HepG2 (cell line): ENCODE measurements around the gene TMEM151A. TPM values are rescaled to one million over a fixed set of nuclear protein-coding genes. Genes with fewer than 3 reads are reported as not detected.

Experiments used
- ATAC-seq: fragments of 200-7000 bp; cut with Tn5 transposase; 3 replicates; pipeline ENCODE4 v1.9.1; 2020; ENCODE audit warnings: mild to moderate bottlenecking, moderate library complexity
- BruUV-seq: library from RNA; stranded (reverse); fragments of 400-500 nt; replicated peaks from 2 replicates; lab custom pipeline; 2021; lab: Mats Ljungman, UMichigan
- CTCF ChIA-PET: fragments of 300-600 bp; formaldehyde crosslinking; extraction: SDS; loops from one replicate; lab custom pipeline; 2021; ENCODE audit warnings: low total read pairs, inconsistent platforms, low intra/inter-chr PET ratio; lab: Yijun Ruan, JAX
- POLR2A ChIA-PET: fragments of 350-600 bp; sonication (Branson Sonifier 250); formaldehyde crosslinking; loops from one replicate; lab custom pipeline; 2020; ENCODE audit warnings: antibody characterized with exemption, inconsistent platforms; lab: Yijun Ruan, JAX
- DNase-seq: peaks from one replicate; pipeline ENCODE4 v3.0.0-alpha.2; 2015; ENCODE audit warnings: low spot score
- FAIRE-seq: peaks from 3 replicates; lab custom pipeline; 2011; peaks lifted over from hg19 to GRCh38; lab: Jason Lieb, UNC
- H2AFZ ChIP-seq: one replicate; pipeline ENCODE4 v1.6.1; 2011; ENCODE audit warnings: low read length, inconsistent platforms
- H3K27ac ChIP-seq: fragments of 300-600 bp; 3 replicates; pipeline ENCODE4 v1.8.0; 2011; ENCODE audit warnings: mixed run types, mild to moderate bottlenecking, mixed read lengths, low read length, inconsistent platforms; ENCODE audit not compliant: insufficient read depth; ENCODE audit errors: extremely low read length
- H3K27me3 ChIP-seq, 2 experiments: fragments of 200-600 bp in 1 of 2; 2 replicates in 1 of 2; 3 replicates in 1 of 2; pipeline versions ENCODE4 v1.6.0 to v1.8.0; 2011; ENCODE audit warnings: low read length in 2 of 2, mild to moderate bottlenecking in 2 of 2, moderate library complexity in 2 of 2, inconsistent platforms in 1 of 2; ENCODE audit not compliant: insufficient read depth in 2 of 2, control insufficient read depth in 1 of 2
- H3K36me3 ChIP-seq, 2 experiments: fragments of 200-600 bp in 1 of 2; replicated peaks in 1 of 2; 2 replicates in 1 of 2; 3 replicates in 1 of 2; pipeline versions ENCODE4 v1.5.1 to v1.8.0; 2011; ENCODE audit warnings: low read length in 2 of 2, inconsistent platforms in 1 of 2; ENCODE audit not compliant: insufficient read depth in 2 of 2, control insufficient read depth in 1 of 2
- H3K4me1 ChIP-seq: 2 replicates; pipeline ENCODE4 v1.5.1; 2012; ENCODE audit warnings: low read length, inconsistent platforms; ENCODE audit not compliant: insufficient read depth
- H3K4me2 ChIP-seq: 2 replicates; pipeline ENCODE4 v1.6.0; 2011; ENCODE audit warnings: low read depth, low read length, inconsistent platforms
- H3K4me3 ChIP-seq, 3 experiments: fragments of 200-600 bp in 1 of 3; sonication (generic), shearing (Covaris generic) in 1 of 3; replicated peaks in 1 of 3; 2 replicates each; pipeline ENCODE4 v1.5.1; 2011 to 2016; ENCODE audit warnings: low read length in 3 of 3, inconsistent platforms in 2 of 3, low read depth in 2 of 3, mild to moderate bottlenecking in 2 of 3, control low read depth in 1 of 3, mixed read lengths in 1 of 3; ENCODE audit not compliant: insufficient read depth in 1 of 3
- H3K79me2 ChIP-seq: one replicate; pipeline ENCODE4 v1.6.1; 2011; ENCODE audit warnings: low read length, inconsistent platforms; ENCODE audit not compliant: insufficient read depth
- H3K9ac ChIP-seq: 2 replicates; pipeline ENCODE4 v1.6.0; 2011; ENCODE audit warnings: mild to moderate bottlenecking, low read depth, low read length, inconsistent platforms; ENCODE audit not compliant: insufficient read depth
- H3K9me3 ChIP-seq: 2 replicates; pipeline ENCODE4 v1.5.1; 2012; ENCODE audit warnings: mild to moderate bottlenecking, low read length
- H4K20me1 ChIP-seq: 2 replicates; pipeline ENCODE4 v1.6.0; 2011; ENCODE audit warnings: inconsistent platforms, mild to moderate bottlenecking, low read length, moderate library complexity; ENCODE audit not compliant: insufficient read depth
- MTA3 ChIP-seq: sonication (generic); formaldehyde crosslinking; IDR thresholded peaks from 2 replicates; pipeline ENCODE4 v1.4.0; 2020; ENCODE audit warnings: missing genetic modification reagents
- WGBS: methylation state at CpG from one replicate; pipeline ENCODE4 v1.1.6; 2017; ENCODE audit warnings: low lambda C conversion rate; 5-methylcytosine and 5-hydroxymethylcytosine counted together
- in situ Hi-C: cut with HindIII; loops from 2 replicates; pipeline ENCODE4 v1.10.0; 2017; ENCODE audit warnings: low pct_unique_long_range_greater_than_20kb; ENCODE audit not compliant: extremely low pct_ligation_motif_present
- intact Hi-C: fragments of 100-400 bp; cut with micrococcal nuclease; formaldehyde crosslinking; loops from one replicate; pipeline ENCODE4 v1.10.0; 2022; ENCODE audit not compliant: unreplicated experiment
- polyA plus RNA-seq, 8 experiments: library from polyadenylated mRNA; depleted of rRNA in 3 of 8; stranded (reverse) in 7 of 8; unstranded in 1 of 8; fragments of >200 nt; fragmentation: Illumina TruSeq in 4 of 8; extraction: Trizol in 4 of 8; gene quantifications; 2 replicates each; pipeline versions ENCODE4 v1.2.1 to v1.2.3, GENCODE V29; 2011 to 2016; ENCODE audit warnings: low read depth in 4 of 8, missing spikeins in 1 of 8, mixed read lengths in 1 of 8; ENCODE audit not compliant: insufficient read depth in 1 of 8
- total RNA-seq, 5 experiments: library from RNA; depleted of rRNA; stranded (reverse); fragments of >200 nt; fragmentation: Illumina TruSeq; extraction: Trizol; gene quantifications; 2 replicates each; pipeline ENCODE4 v1.2.3, GENCODE V29; 2016; ENCODE audit warnings: low read depth in 1 of 5
- TF ChIP-seq, protein P1 (sequence below): sonication (generic); formaldehyde crosslinking; IDR thresholded peaks from 2 replicates; pipeline ENCODE4 v1.5.0; 2020; ENCODE audit warnings: missing genetic modification reagents
- TF ChIP-seq, protein P2 (sequence below): IDR thresholded peaks from 2 replicates; pipeline ENCODE4 v1.6.1; 2012; ENCODE audit warnings: low read depth, low read length, improper control_type of control experiment
- TF ChIP-seq, protein P3 (sequence below): sonication (generic); formaldehyde crosslinking; IDR thresholded peaks from 2 replicates; pipeline ENCODE4 v1.8.0; 2023; ENCODE audit warnings: mild to moderate bottlenecking, missing genetic modification reagents
- TF ChIP-seq, protein P4 (sequence below): sonication (generic); formaldehyde crosslinking; conservative IDR thresholded peaks from 2 replicates; pipeline ENCODE4 v1.4.0; 2020; ENCODE audit warnings: mild to moderate bottlenecking, missing genetic modification reagents, moderate library complexity
- TF ChIP-seq, protein P5 (sequence below): sonication (generic); formaldehyde crosslinking; IDR thresholded peaks from 2 replicates; pipeline ENCODE4 v1.4.0; 2020; ENCODE audit warnings: mild to moderate bottlenecking, missing genetic modification reagents

Gene TMEM151A
- total and polyA plus RNA-seq, 2 of the 13 experiments (the other 11 are each of a cell fraction or from before 2014, with no cell fraction given) = 0.18 to 0.33 TPM

DNA sequence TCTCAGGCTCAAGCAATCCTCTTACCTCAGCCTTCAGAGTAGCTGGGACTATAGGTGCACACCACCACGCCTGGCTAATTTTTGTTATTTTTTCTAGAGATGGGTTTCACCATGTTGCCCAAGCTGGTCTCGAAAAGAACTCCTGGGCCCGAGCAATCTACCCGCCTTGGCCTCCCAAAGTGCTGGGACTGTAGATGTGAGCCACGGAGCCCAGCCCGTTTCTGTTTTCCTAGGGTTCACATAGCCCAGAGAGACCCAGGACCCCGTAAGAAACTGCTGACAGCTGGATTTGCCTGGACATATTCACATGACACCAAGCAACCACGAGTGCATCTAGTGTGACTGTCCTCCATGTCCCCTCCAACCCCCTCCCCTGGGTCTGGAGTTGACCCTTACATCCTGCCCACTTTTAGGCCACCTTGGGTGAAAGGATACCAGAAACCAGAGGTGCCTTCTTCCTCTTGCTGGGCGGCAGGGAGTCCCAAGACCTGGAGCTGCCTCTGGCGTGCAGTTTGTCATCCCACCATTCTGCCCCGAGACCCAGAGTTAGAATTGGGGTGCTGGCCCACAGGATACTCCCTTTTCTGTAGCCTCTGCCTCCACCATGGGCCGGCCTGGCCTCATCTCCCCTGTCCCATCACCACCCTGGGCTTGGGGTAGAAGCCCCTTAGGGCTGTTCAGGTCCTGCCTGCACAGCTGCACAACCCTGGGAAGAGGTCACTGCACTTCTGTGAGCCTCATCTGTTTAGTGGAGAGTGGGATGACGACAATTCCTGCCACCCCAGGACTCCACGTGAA is 48.2 kb downstream of the TMEM151A start:
- Histone ChIP-seq H3K9ac (no peak overlapping the region), H3K36me3 (peaks cover 19 to 29% of the 10 kb centered on the region in 2 experiments; a peak in 4 of 5 replicates), H3K9me3 (no peaks in the 10 kb centered on the region), H3K4me2 (no peak overlapping the region), H4K20me1 (no peaks in the 10 kb centered on the region), H3K4me1 (peaks cover 32% of the 10 kb centered on the region), H3K27ac (no peak overlapping the region), H2AFZ (no peak overlapping the region), H3K4me3 (no peak overlapping the region), H3K27me3 (no peaks in the 10 kb centered on the region; a peak in 1 of 5 replicates), H3K79me2 (peaks cover 18% of the 10 kb centered on the region)
- ChIA-PET CTCF (no interaction called here), POLR2A (interaction anchor here (1.3 kb wide), 1 partner anchor 51 kb away, joined by 3 read pairs; the partner anchor contains the start of gene YIF1A)
- in situ Hi-C loops = no loop called here
- WGBS = 85% methylated on average over 9 of the region's 14 CpGs
- BruUV-seq = no TSS peak
- DNase-seq = no peak
- no peak for FAIRE-seq
- intact Hi-C loops = no loop called here
- ATAC-seq = no peak
- TF ChIP-seq, protein P1, sequence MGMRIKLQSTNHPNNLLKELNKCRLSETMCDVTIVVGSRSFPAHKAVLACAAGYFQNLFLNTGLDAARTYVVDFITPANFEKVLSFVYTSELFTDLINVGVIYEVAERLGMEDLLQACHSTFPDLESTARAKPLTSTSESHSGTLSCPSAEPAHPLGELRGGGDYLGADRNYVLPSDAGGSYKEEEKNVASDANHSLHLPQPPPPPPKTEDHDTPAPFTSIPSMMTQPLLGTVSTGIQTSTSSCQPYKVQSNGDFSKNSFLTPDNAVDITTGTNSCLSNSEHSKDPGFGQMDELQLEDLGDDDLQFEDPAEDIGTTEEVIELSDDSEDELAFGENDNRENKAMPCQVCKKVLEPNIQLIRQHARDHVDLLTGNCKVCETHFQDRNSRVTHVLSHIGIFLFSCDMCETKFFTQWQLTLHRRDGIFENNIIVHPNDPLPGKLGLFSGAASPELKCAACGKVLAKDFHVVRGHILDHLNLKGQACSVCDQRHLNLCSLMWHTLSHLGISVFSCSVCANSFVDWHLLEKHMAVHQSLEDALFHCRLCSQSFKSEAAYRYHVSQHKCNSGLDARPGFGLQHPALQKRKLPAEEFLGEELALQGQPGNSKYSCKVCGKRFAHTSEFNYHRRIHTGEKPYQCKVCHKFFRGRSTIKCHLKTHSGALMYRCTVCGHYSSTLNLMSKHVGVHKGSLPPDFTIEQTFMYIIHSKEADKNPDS (CRISPR knock-in tag) = no peak
- TF ChIP-seq, protein P2, sequence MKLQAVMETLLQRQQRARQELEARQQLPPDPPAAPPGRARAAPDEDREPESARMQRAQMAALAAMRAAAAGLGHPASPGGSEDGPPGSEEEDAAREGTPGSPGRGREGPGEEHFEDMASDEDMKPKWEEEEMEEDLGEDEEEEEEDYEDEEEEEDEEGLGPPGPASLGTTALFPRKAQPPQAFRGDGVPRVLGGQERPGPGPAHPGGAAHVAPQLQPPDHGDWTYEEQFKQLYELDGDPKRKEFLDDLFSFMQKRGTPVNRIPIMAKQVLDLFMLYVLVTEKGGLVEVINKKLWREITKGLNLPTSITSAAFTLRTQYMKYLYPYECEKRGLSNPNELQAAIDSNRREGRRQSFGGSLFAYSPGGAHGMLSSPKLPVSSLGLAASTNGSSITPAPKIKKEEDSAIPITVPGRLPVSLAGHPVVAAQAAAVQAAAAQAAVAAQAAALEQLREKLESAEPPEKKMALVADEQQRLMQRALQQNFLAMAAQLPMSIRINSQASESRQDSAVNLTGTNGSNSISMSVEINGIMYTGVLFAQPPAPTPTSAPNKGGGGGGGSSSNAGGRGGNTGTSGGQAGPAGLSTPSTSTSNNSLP = no peak
- TF ChIP-seq, protein P3, sequence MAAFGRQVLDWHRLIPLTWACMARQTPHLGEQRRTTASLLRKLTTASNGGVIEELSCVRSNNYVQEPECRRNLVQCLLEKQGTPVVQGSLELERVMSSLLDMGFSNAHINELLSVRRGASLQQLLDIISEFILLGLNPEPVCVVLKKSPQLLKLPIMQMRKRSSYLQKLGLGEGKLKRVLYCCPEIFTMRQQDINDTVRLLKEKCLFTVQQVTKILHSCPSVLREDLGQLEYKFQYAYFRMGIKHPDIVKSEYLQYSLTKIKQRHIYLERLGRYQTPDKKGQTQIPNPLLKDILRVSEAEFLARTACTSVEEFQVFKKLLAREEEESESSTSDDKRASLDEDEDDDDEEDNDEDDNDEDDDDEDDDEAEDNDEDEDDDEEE (CRISPR knock-in tag) = no peak
- TF ChIP-seq, protein P4, sequence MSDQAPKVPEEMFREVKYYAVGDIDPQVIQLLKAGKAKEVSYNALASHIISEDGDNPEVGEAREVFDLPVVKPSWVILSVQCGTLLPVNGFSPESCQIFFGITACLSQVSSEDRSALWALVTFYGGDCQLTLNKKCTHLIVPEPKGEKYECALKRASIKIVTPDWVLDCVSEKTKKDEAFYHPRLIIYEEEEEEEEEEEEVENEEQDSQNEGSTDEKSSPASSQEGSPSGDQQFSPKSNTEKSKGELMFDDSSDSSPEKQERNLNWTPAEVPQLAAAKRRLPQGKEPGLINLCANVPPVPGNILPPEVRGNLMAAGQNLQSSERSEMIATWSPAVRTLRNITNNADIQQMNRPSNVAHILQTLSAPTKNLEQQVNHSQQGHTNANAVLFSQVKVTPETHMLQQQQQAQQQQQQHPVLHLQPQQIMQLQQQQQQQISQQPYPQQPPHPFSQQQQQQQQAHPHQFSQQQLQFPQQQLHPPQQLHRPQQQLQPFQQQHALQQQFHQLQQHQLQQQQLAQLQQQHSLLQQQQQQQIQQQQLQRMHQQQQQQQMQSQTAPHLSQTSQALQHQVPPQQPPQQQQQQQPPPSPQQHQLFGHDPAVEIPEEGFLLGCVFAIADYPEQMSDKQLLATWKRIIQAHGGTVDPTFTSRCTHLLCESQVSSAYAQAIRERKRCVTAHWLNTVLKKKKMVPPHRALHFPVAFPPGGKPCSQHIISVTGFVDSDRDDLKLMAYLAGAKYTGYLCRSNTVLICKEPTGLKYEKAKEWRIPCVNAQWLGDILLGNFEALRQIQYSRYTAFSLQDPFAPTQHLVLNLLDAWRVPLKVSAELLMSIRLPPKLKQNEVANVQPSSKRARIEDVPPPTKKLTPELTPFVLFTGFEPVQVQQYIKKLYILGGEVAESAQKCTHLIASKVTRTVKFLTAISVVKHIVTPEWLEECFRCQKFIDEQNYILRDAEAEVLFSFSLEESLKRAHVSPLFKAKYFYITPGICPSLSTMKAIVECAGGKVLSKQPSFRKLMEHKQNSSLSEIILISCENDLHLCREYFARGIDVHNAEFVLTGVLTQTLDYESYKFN (CRISPR knock-in tag) = no peak
- TF ChIP-seq, protein P5, sequence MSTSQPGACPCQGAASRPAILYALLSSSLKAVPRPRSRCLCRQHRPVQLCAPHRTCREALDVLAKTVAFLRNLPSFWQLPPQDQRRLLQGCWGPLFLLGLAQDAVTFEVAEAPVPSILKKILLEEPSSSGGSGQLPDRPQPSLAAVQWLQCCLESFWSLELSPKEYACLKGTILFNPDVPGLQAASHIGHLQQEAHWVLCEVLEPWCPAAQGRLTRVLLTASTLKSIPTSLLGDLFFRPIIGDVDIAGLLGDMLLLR (CRISPR knock-in tag) = no peak
- no peak for TF ChIP-seq MTA3
